ENCODE data around the gene COL6A2. TPM values are rescaled to one million over a fixed set of nuclear protein-coding genes. Genes with fewer than 3 reads are reported as not detected.
A peak's percentile ranks its signal among the peaks of the same experiment; 100 is the strongest.

COL6A2 gene
- total and polyA plus RNA-seq, 2 donors: 55.2 to 182 TPM

GRCh38 chr21:46159390-46159789 lies 61.5 kb downstream of the COL6A2 start:
- DNase-seq (ENCODE audit: low read depth in 6 of 9, low spot score in 9 of 9): no peak
- peaks cover 0 to 13% of the 10 kb centered on the region in 2 donors for H3K9me3 ChIP-seq (ENCODE audit: control insufficient read depth in 2 of 2, insufficient read depth in 1 of 2, low read length in 1 of 2)

GRCh38 chr21:46159841-46160656 lies 62.1 kb downstream of the COL6A2 start:
- H3K9me3 ChIP-seq (ENCODE audit: control insufficient read depth in 2 of 2, insufficient read depth in 1 of 2, low read length in 1 of 2): peaks cover 0 to 13% of the 10 kb centered on the region in 2 donors
- H3K4me1 ChIP-seq (ENCODE audit: control insufficient read depth in 2 of 2, insufficient read depth in 2 of 2, low read length in 2 of 2): no peaks in the 10 kb centered on the region
- H3K27ac ChIP-seq (ENCODE audit: low read depth in 1 of 2, low read length in 1 of 2): no peak overlapping the region
- peaks cover 0 to 17% of the 10 kb centered on the region in 2 donors for H3K27me3 ChIP-seq (ENCODE audit: control insufficient read depth in 2 of 2, insufficient read depth in 1 of 2, low read length in 1 of 2)
- peaks cover 0 to 5% of the 10 kb centered on the region in 2 donors for H3K36me3 ChIP-seq (ENCODE audit: control insufficient read depth in 2 of 2, insufficient read depth in 2 of 2, low read length in 1 of 2)
- no peak for DNase-seq (ENCODE audit: low read depth in 6 of 9, low spot score in 9 of 9)
- WGBS: 94% methylated on average over 32 of the region's 32 CpGs
- H3K4me3 ChIP-seq (ENCODE audit: low read length in 2 of 2): no peak overlapping the region

More at GRCh38 chr21:46159390-46159789, 61.5 kb downstream of the COL6A2 start:
- Histone ChIP-seq H3K4me1 (ENCODE audit: control insufficient read depth in 2 of 2, insufficient read depth in 2 of 2, low read length in 2 of 2) (no peaks in the 10 kb centered on the region), H3K27ac (ENCODE audit: low read depth in 1 of 2, low read length in 1 of 2) (no peak overlapping the region), H3K36me3 (ENCODE audit: control insufficient read depth in 2 of 2, insufficient read depth in 2 of 2, low read length in 1 of 2) (peaks cover 0 to 5% of the 10 kb centered on the region in 2 donors), H3K4me3 (ENCODE audit: low read length in 2 of 2) (no peak overlapping the region), H3K27me3 (ENCODE audit: control insufficient read depth in 2 of 2, insufficient read depth in 1 of 2, low read length in 1 of 2) (peaks cover 0 to 17% of the 10 kb centered on the region in 2 donors)
- WGBS: 96% methylated on average over 12 of the region's 12 CpGs

- DNase-seq (ENCODE audit: low read depth in 6 of 9, low spot score in 9 of 9): no peak
- 91% methylated on average over 22 of the region's 22 CpGs for WGBS
- Histone ChIP-seq H3K4me1 (ENCODE audit: control insufficient read depth in 2 of 2, insufficient read depth in 2 of 2, low read length in 2 of 2) (no peaks in the 10 kb centered on the region), H3K27me3 (ENCODE audit: control insufficient read depth in 2 of 2, insufficient read depth in 1 of 2, low read length in 1 of 2) (peaks cover 0 to 17% of the 10 kb centered on the region in 2 donors), H3K9me3 (ENCODE audit: control insufficient read depth in 2 of 2, insufficient read depth in 1 of 2, low read length in 1 of 2) (peaks cover 0 to 13% of the 10 kb centered on the region in 2 donors), H3K36me3 (ENCODE audit: control insufficient read depth in 2 of 2, insufficient read depth in 2 of 2, low read length in 1 of 2) (peaks cover 0 to 5% of the 10 kb centered on the region in 2 donors), H3K27ac (ENCODE audit: low read depth in 1 of 2, low read length in 1 of 2) (no peak overlapping the region), H3K4me3 (ENCODE audit: low read length in 2 of 2) (no peak overlapping the region)
Measured at GRCh38 chr21:46160657-46160906, 62.7 kb downstream of the COL6A2 start.

- WGBS: 79% methylated on average over 72 of the region's 72 CpGs
Measured at GRCh38 chr21:46160907-46161632, 63.2 kb downstream of the COL6A2 start.

GRCh38 chr21:46161633-46162592 lies 64.0 kb downstream of the COL6A2 start:
- H3K27me3 ChIP-seq (ENCODE audit: control insufficient read depth in 2 of 2, insufficient read depth in 1 of 2, low read length in 1 of 2): peaks cover 0 to 17% of the 10 kb centered on the region in 2 donors
- no peak overlapping the region for H3K27ac ChIP-seq (ENCODE audit: low read depth in 1 of 2, low read length in 1 of 2)
- DNase-seq (ENCODE audit: low read depth in 6 of 9, low spot score in 9 of 9): no peak
- peaks cover 0 to 13% of the 10 kb centered on the region in 2 donors for H3K9me3 ChIP-seq (ENCODE audit: control insufficient read depth in 2 of 2, insufficient read depth in 1 of 2, low read length in 1 of 2)
- H3K4me1 ChIP-seq (ENCODE audit: control insufficient read depth in 2 of 2, insufficient read depth in 2 of 2, low read length in 2 of 2): no peaks in the 10 kb centered on the region
- 86% methylated on average over 72 of the region's 72 CpGs for WGBS
- H3K4me3 ChIP-seq (ENCODE audit: low read length in 2 of 2): peak overlapping the region in 1 of 2 donors; percentile 3
- peaks cover 0 to 5% of the 10 kb centered on the region in 2 donors for H3K36me3 ChIP-seq (ENCODE audit: control insufficient read depth in 2 of 2, insufficient read depth in 2 of 2, low read length in 1 of 2)

More at GRCh38 chr21:46160907-46161632, 63.2 kb downstream of the COL6A2 start:
- Histone ChIP-seq H3K9me3 (ENCODE audit: control insufficient read depth in 2 of 2, insufficient read depth in 1 of 2, low read length in 1 of 2) (peaks cover 0 to 13% of the 10 kb centered on the region in 2 donors), H3K4me3 (ENCODE audit: low read length in 2 of 2) (peak overlapping the region in 1 of 2 donors; percentile 3), H3K36me3 (ENCODE audit: control insufficient read depth in 2 of 2, insufficient read depth in 2 of 2, low read length in 1 of 2) (peaks cover 0 to 5% of the 10 kb centered on the region in 2 donors), H3K27me3 (ENCODE audit: control insufficient read depth in 2 of 2, insufficient read depth in 1 of 2, low read length in 1 of 2) (peaks cover 0 to 17% of the 10 kb centered on the region in 2 donors), H3K4me1 (ENCODE audit: control insufficient read depth in 2 of 2, insufficient read depth in 2 of 2, low read length in 2 of 2) (no peaks in the 10 kb centered on the region), H3K27ac (ENCODE audit: low read depth in 1 of 2, low read length in 1 of 2) (no peak overlapping the region)
- DNase-seq (ENCODE audit: low read depth in 6 of 9, low spot score in 9 of 9): no peak

- H3K9me3 ChIP-seq (ENCODE audit: control insufficient read depth in 2 of 2, insufficient read depth in 1 of 2, low read length in 1 of 2): peaks cover 0 to 13% of the 10 kb centered on the region in 2 donors
- no peak for DNase-seq (ENCODE audit: low read depth in 6 of 9, low spot score in 9 of 9)
- WGBS: 85% methylated on average over 4 of the region's 4 CpGs
- no peak overlapping the region for H3K4me3 ChIP-seq (ENCODE audit: low read length in 2 of 2)
- H3K27me3 ChIP-seq (ENCODE audit: control insufficient read depth in 2 of 2, insufficient read depth in 1 of 2, low read length in 1 of 2): peaks cover 0 to 17% of the 10 kb centered on the region in 2 donors
- H3K4me1 ChIP-seq (ENCODE audit: control insufficient read depth in 2 of 2, insufficient read depth in 2 of 2, low read length in 2 of 2): no peaks in the 10 kb centered on the region
- H3K36me3 ChIP-seq (ENCODE audit: control insufficient read depth in 2 of 2, insufficient read depth in 2 of 2, low read length in 1 of 2): peaks cover 0 to 5% of the 10 kb centered on the region in 2 donors
- H3K27ac ChIP-seq (ENCODE audit: low read depth in 1 of 2, low read length in 1 of 2): no peak overlapping the region
Measured at GRCh38 chr21:46163380-46163779, 65.5 kb downstream of the COL6A2 start.

GRCh38 chr21:46165098-46165497 lies 67.2 kb downstream of the COL6A2 start:
- Histone ChIP-seq H3K27ac (ENCODE audit: low read depth in 1 of 2, low read length in 1 of 2) (no peak overlapping the region), H3K36me3 (ENCODE audit: control insufficient read depth in 2 of 2, insufficient read depth in 2 of 2, low read length in 1 of 2) (peaks cover 0 to 5% of the 10 kb centered on the region in 2 donors), H3K27me3 (ENCODE audit: control insufficient read depth in 2 of 2, insufficient read depth in 1 of 2, low read length in 1 of 2) (peaks cover 0 to 17% of the 10 kb centered on the region in 2 donors), H3K4me3 (ENCODE audit: low read length in 2 of 2) (no peak overlapping the region), H3K9me3 (ENCODE audit: control insufficient read depth in 2 of 2, insufficient read depth in 1 of 2, low read length in 1 of 2) (peaks cover 0 to 13% of the 10 kb centered on the region in 2 donors), H3K4me1 (ENCODE audit: control insufficient read depth in 2 of 2, insufficient read depth in 2 of 2, low read length in 2 of 2) (no peaks in the 10 kb centered on the region)
- no peak for DNase-seq (ENCODE audit: low read depth in 6 of 9, low spot score in 9 of 9)

GRCh38 chr21:46168238-46168637 lies 70.3 kb downstream of the COL6A2 start:
- H3K27ac ChIP-seq (ENCODE audit: low read depth in 1 of 2, low read length in 1 of 2): no peak overlapping the region
- no peak overlapping the region for H3K4me3 ChIP-seq (ENCODE audit: low read length in 2 of 2)
- H3K36me3 ChIP-seq (ENCODE audit: control insufficient read depth in 2 of 2, insufficient read depth in 2 of 2, low read length in 1 of 2): no peaks in the 10 kb centered on the region
- 93% methylated on average over 14 of the region's 14 CpGs for WGBS
- DNase-seq (ENCODE audit: low read depth in 6 of 9, low spot score in 9 of 9): no peak
- H3K27me3 ChIP-seq (ENCODE audit: control insufficient read depth in 2 of 2, insufficient read depth in 1 of 2, low read length in 1 of 2): no peaks in the 10 kb centered on the region
- H3K9me3 ChIP-seq (ENCODE audit: control insufficient read depth in 2 of 2, insufficient read depth in 1 of 2, low read length in 1 of 2): no peaks in the 10 kb centered on the region
- H3K4me1 ChIP-seq (ENCODE audit: control insufficient read depth in 2 of 2, insufficient read depth in 2 of 2, low read length in 2 of 2): no peaks in the 10 kb centered on the region
